Naive thymus-derived CD4-positive, alpha-beta T cell (primary cell): Measurements from ENCODE around the gene MPZL3. TPM values are rescaled to one million over a fixed set of nuclear protein-coding genes. Genes with fewer than 3 reads are reported as not detected.
A peak's percentile ranks its signal among the peaks of the same experiment; 100 is the strongest.

ENCODE experiments used
- ATAC-seq: fragments of 150-1000 bp; cut with Tn5 transposase; 2 replicates; pipeline ENCODE4 v1.10.0; 2021; ENCODE audit warnings: mild to moderate bottlenecking, moderate library complexity
- CTCF ChIA-PET: fragments of 350-600 bp; sonication (Branson Sonifier 250); formaldehyde crosslinking; loops from one replicate; lab custom pipeline; 2021; ENCODE audit warnings: antibody characterized with exemption; lab: Charles Lee
- POLR2A ChIA-PET: fragments of 350-600 bp; sonication (Branson Sonifier 250); formaldehyde crosslinking; loops from one replicate; lab custom pipeline; 2021; ENCODE audit warnings: antibody characterized with exemption, inconsistent platforms; lab: Charles Lee
- DNase-seq, 9 donors: peaks; one replicate each; pipeline versions ENCODE4 v3.0.0 to v3.0.0-alpha.2; 2020 to 2022; ENCODE audit warnings: mixed read lengths in 1 of 9
- H3K27ac ChIP-seq: one replicate; pipeline ENCODE4 v1.7.0; 2013; ENCODE audit warnings: mild to moderate bottlenecking, low read depth, low read length, moderate library complexity
- H3K27me3 ChIP-seq, 2 donors: one replicate each; pipeline ENCODE4 v1.7.0; 2013; ENCODE audit warnings: low read length in 2 of 2, mild to moderate bottlenecking in 2 of 2, moderate library complexity in 2 of 2; ENCODE audit not compliant: control insufficient read depth in 2 of 2, insufficient read depth in 2 of 2
- H3K36me3 ChIP-seq, 3 experiments: 1 replicate in 2 of 3; 2 replicates in 1 of 3; pipeline ENCODE4 v1.7.0; 2013; ENCODE audit warnings: low read length in 3 of 3, mild to moderate bottlenecking in 3 of 3, moderate library complexity in 1 of 3; ENCODE audit not compliant: insufficient read depth in 3 of 3, control insufficient read depth in 2 of 3
- H3K4me1 ChIP-seq, 2 donors: one replicate each; pipeline ENCODE4 v1.7.0; 2013; ENCODE audit warnings: low read length in 2 of 2, mild to moderate bottlenecking in 2 of 2, moderate library complexity in 1 of 2; ENCODE audit not compliant: control insufficient read depth in 2 of 2, insufficient read depth in 2 of 2
- H3K4me3 ChIP-seq: 2 replicates; pipeline ENCODE4 v1.7.0; 2013; ENCODE audit warnings: mild to moderate bottlenecking, low read length
- H3K9me3 ChIP-seq, 3 experiments: 1 replicate in 2 of 3; 2 replicates in 1 of 3; pipeline ENCODE4 v1.7.0; 2013; ENCODE audit warnings: low read length in 3 of 3; ENCODE audit not compliant: control insufficient read depth in 2 of 3
- H3K27ac Mint-ChIP-seq, 9 donors: one replicate each; pipeline ENCODE4 v1.8.0; 2020 to 2022; ENCODE audit warnings: mixed read lengths in 9 of 9, mild to moderate bottlenecking in 8 of 9, moderate library complexity in 5 of 9, inconsistent platforms in 2 of 9
- H3K27me3 Mint-ChIP-seq, 5 donors: one replicate each; pipeline ENCODE4 v1.8.0; 2021 to 2022; ENCODE audit warnings: mixed read lengths in 5 of 5, mild to moderate bottlenecking in 1 of 5
- H3K36me3 Mint-ChIP-seq, 5 donors: one replicate each; pipeline ENCODE4 v1.8.0; 2020 to 2022; ENCODE audit warnings: mixed read lengths in 5 of 5, mild to moderate bottlenecking in 3 of 5, inconsistent platforms in 1 of 5
- H3K4me1 Mint-ChIP-seq, 7 donors: one replicate each; pipeline ENCODE4 v1.8.0; 2020 to 2022; ENCODE audit warnings: mixed read lengths in 7 of 7, mild to moderate bottlenecking in 3 of 7, inconsistent platforms in 1 of 7
- H3K4me3 Mint-ChIP-seq, 10 donors: one replicate each; pipeline ENCODE4 v1.8.0; 2020 to 2022; ENCODE audit warnings: mild to moderate bottlenecking in 10 of 10, mixed read lengths in 10 of 10, moderate library complexity in 6 of 10, inconsistent platforms in 2 of 10
- H3K9me3 Mint-ChIP-seq, 11 donors: one replicate each; pipeline ENCODE4 v1.8.0; 2020 to 2022; ENCODE audit warnings: mixed read lengths in 11 of 11, mild to moderate bottlenecking in 4 of 11, inconsistent platforms in 1 of 11, moderate library complexity in 1 of 11
- intact Hi-C, 2 donors: fragments of 100-400 bp; cut with micrococcal nuclease; formaldehyde crosslinking; loops; one replicate each; pipeline ENCODE4 v1.15.1; 2023
- polyA plus RNA-seq, 2 donors: library from polyadenylated mRNA; unstranded; fragments of 300-500 nt; fragmentation: Illumina TruSeq; gene quantifications; one replicate each; pipeline ENCODE4 v1.2.3, GENCODE V29; 2021
- total RNA-seq, 6 experiments: library from RNA in 5 of 6; stranded (reverse) in 5 of 6; gene quantifications; 1 replicate in 5 of 6; 2 replicates in 1 of 6; pipeline ENCODE4 v1.2.3 and lab custom pipeline; 2021 to 2026

Gene MPZL3
- total and polyA plus RNA-seq, 7 experiments from 2014 or later, result 3.6 to 17.4 (median 14.2) TPM

GRCh38 chr11:118213781-118214180 is 38.4 kb downstream of the MPZL3 start:
- H3K36me3 ChIP-seq, result peaks cover 6 to 35% (median 15%) of the 10 kb centered on the region in 3 experiments
- no peak overlapping the region for H3K4me3 ChIP-seq
- no peaks in the 10 kb centered on the region for H3K27me3 Mint-ChIP-seq
- intact Hi-C loops, result no loop called here
- peak overlapping the region; percentile 16 for H3K27ac ChIP-seq
- H3K36me3 Mint-ChIP-seq, result peaks cover 13 to 49% (median 40%) of the 10 kb centered on the region in 5 donors
- ChIA-PET CTCF (interaction anchor here (0.9 to 4.7 kb wide), 8 partner anchors 8 to 82 kb away, joined by 3 to 25 read pairs (median 6); partner anchors contain the start of gene JAML), POLR2A (interaction anchor here (0.7 to 7.5 kb wide), 7 partner anchors 8 to 131 kb away, joined by 3 to 64 read pairs (median 5); partner anchors contain the start of genes CD3G, JAML and MPZL3)
- H3K4me1 Mint-ChIP-seq, result peaks cover 64 to 87% (median 74%) of the 10 kb centered on the region in 7 donors
- ATAC-seq (no peak), DNase-seq (no peak)
- H3K4me3 Mint-ChIP-seq, result peak overlapping the region in 7 of 10 donors; percentile 37 to 83 (median 67)
- H3K9me3 Mint-ChIP-seq, result no peaks in the 10 kb centered on the region
- H3K27me3 ChIP-seq, result no peaks in the 10 kb centered on the region
- no peaks in the 10 kb centered on the region for H3K9me3 ChIP-seq
- peak overlapping the region in 7 of 9 donors; percentile 60 to 96 (median 83) for H3K27ac Mint-ChIP-seq
- H3K4me1 ChIP-seq, result peaks cover 42 to 62% of the 10 kb centered on the region in 2 donors

- peaks cover 13 to 50% (median 40%) of the 10 kb centered on the region in 5 donors for H3K36me3 Mint-ChIP-seq
- ChIA-PET CTCF (interaction anchor here (0.9 to 4.7 kb wide), 5 partner anchors 12 to 82 kb away, joined by 3 to 25 read pairs (median 13); partner anchors contain the start of gene JAML), POLR2A (interaction anchor here (0.7 to 7.5 kb wide), 4 partner anchors 9 to 132 kb away, joined by 3 to 64 read pairs (median 4); partner anchors contain the start of genes CD3G and JAML)
- Histone ChIP-seq H3K27ac (peak overlapping the region; percentile 16), H3K36me3 (peaks cover 6 to 36% (median 15%) of the 10 kb centered on the region in 3 experiments), H3K4me1 (peaks cover 37 to 60% of the 10 kb centered on the region in 2 donors), H3K27me3 (no peaks in the 10 kb centered on the region), H3K9me3 (no peaks in the 10 kb centered on the region), H3K4me3 (no peak overlapping the region)
- peak overlapping the region in 7 of 10 donors; percentile 12 to 80 (median 61) for H3K4me3 Mint-ChIP-seq
- intact Hi-C loops, result no loop called here
- H3K9me3 Mint-ChIP-seq, result no peaks in the 10 kb centered on the region
- no peak for ATAC-seq
- H3K27ac Mint-ChIP-seq, result peak overlapping the region in 7 of 9 donors; percentile 60 to 96 (median 83)
- peaks cover 58 to 85% (median 69%) of the 10 kb centered on the region in 7 donors for H3K4me1 Mint-ChIP-seq
- H3K27me3 Mint-ChIP-seq, result no peaks in the 10 kb centered on the region
- no peak for DNase-seq
Observed at GRCh38 chr11:118213201-118213600, 39.0 kb downstream of the MPZL3 start.

- Histone ChIP-seq H3K9me3 (no peaks in the 10 kb centered on the region), H3K36me3 (peaks cover 6 to 36% (median 15%) of the 10 kb centered on the region in 3 experiments), H3K27me3 (no peaks in the 10 kb centered on the region), H3K27ac (no peak overlapping the region), H3K4me3 (no peak overlapping the region), H3K4me1 (peaks cover 32 to 55% of the 10 kb centered on the region in 2 donors)
- POLR2A ChIA-PET, result interaction anchor here (7.5 kb wide), 1 partner anchor 13 kb away, joined by 64 read pairs; the partner anchor contains the start of gene JAML
- Mint-ChIP-seq H3K27me3 (no peaks in the 10 kb centered on the region), H3K27ac (peak overlapping the region in 7 of 9 donors; percentile 60 to 96 (median 83)), H3K4me1 (peaks cover 54 to 85% (median 66%) of the 10 kb centered on the region in 7 donors), H3K36me3 (peaks cover 13 to 54% (median 42%) of the 10 kb centered on the region in 5 donors), H3K9me3 (no peaks in the 10 kb centered on the region), H3K4me3 (peak overlapping the region in 3 of 10 donors; percentile 42 to 80 (median 61))
- intact Hi-C loops, result no loop called here
- CTCF ChIA-PET, result interaction anchor here (0.9 to 4.7 kb wide), 3 partner anchors 13 to 71 kb away, joined by 3 to 25 read pairs (median 22); partner anchors contain the start of gene JAML
- ATAC-seq (no peak), DNase-seq (no peak)
Observed at GRCh38 chr11:118212781-118213191, 39.4 kb downstream of the MPZL3 start.

DNA sequence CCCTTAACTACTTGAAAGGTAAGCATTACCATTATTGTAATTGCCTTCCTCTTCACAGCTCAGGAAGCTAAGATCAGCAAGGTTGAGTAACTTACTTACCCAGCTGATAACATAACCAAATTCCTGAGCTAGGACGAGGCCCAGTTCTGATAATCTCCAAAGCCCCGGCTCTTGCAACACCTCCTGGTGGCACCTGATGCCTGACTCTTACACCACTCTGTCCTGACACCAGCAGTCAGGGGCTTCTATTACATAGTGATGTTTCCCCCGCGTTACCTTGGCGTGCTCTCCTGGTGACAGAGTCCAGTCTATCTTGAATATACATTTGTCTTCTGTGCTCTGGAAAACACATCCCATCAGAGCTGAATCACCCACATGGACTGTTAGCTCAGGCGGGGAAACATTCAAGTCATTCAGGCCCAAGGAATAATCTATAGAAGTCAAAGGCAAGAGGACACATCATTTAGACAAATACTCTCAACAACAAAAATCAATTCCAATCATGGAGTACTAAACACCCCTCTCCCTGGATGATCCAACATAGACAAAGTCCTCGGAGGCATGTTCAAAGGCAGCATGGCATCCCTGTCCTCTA is 39.9 kb downstream of the MPZL3 start:
- H3K27ac ChIP-seq, result no peak overlapping the region
- ChIA-PET POLR2A (interaction anchor here (1.3 to 7.5 kb wide), 3 partner anchors 10 to 52 kb away, joined by 3 to 64 read pairs (median 4); partner anchors contain the start of genes JAML and MPZL2), CTCF (interaction anchor here (1.3 to 4.7 kb wide), 3 partner anchors 13 to 83 kb away, joined by 5 to 25 read pairs (median 22); partner anchors contain the start of gene JAML)
- intact Hi-C loops, result no loop called here
- DNase-seq (no peak), ATAC-seq (no peak)
- H3K9me3 Mint-ChIP-seq, result no peaks in the 10 kb centered on the region
- peaks cover 6 to 39% (median 15%) of the 10 kb centered on the region in 3 experiments for H3K36me3 ChIP-seq
- peaks cover 13 to 56% (median 45%) of the 10 kb centered on the region in 5 donors for H3K36me3 Mint-ChIP-seq
- H3K27ac Mint-ChIP-seq, result peak overlapping the region in 7 of 9 donors; percentile 11 to 92 (median 54)
- H3K4me1 ChIP-seq, result peaks cover 29 to 51% of the 10 kb centered on the region in 2 donors
- peak overlapping the region in 1 of 10 donors; percentile 42 for H3K4me3 Mint-ChIP-seq
- H3K4me3 ChIP-seq, result no peak overlapping the region
- H3K27me3 Mint-ChIP-seq, result no peaks in the 10 kb centered on the region
- no peaks in the 10 kb centered on the region for H3K9me3 ChIP-seq
- no peaks in the 10 kb centered on the region for H3K27me3 ChIP-seq
- peaks cover 49 to 81% (median 64%) of the 10 kb centered on the region in 7 donors for H3K4me1 Mint-ChIP-seq

DNA sequence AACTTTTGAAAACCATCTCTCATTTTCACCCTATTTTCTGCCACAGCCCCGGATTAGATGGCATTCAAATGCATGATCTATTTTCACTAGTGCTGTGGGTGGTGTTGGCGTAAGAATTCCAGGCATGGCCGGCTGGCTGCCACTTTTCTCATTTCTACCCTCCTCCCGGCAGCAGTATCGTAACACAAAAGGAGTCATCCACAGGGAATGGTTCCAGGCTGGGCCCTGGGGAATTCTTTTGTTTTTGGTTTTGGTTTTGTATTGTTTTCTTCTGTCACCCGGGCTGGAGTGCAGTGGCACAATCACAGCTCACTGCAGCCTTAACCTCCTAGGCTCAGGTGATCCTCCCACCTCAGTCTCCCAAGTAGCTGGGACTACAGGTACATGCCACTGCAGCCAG is 41.2 kb downstream of the MPZL3 start:
- peaks cover 17 to 62% (median 53%) of the 10 kb centered on the region in 5 donors for H3K36me3 Mint-ChIP-seq
- intact Hi-C loops, result no loop called here
- no peaks in the 10 kb centered on the region for H3K27me3 Mint-ChIP-seq
- Histone ChIP-seq H3K9me3 (no peaks in the 10 kb centered on the region), H3K27ac (no peak overlapping the region), H3K27me3 (no peaks in the 10 kb centered on the region), H3K4me1 (peaks cover 29 to 51% of the 10 kb centered on the region in 2 donors), H3K4me3 (no peak overlapping the region), H3K36me3 (peaks cover 6 to 39% (median 15%) of the 10 kb centered on the region in 3 experiments)
- H3K4me1 Mint-ChIP-seq, result peaks cover 49 to 83% (median 57%) of the 10 kb centered on the region in 7 donors
- H3K27ac Mint-ChIP-seq, result peak overlapping the region in 1 of 9 donors; percentile 14
- POLR2A ChIA-PET, result interaction anchor here (0.8 to 7.5 kb wide), 4 partner anchors 11 to 94 kb away, joined by 3 to 64 read pairs (median 4); partner anchors contain the start of genes JAML and MPZL2
- H3K9me3 Mint-ChIP-seq, result peaks cover 0 to 2% (median 0%) of the 10 kb centered on the region in 11 donors
- H3K4me3 Mint-ChIP-seq, result no peak overlapping the region
- CTCF ChIA-PET, result interaction anchor here (1.3 to 4.7 kb wide), 2 partner anchors 12 to 85 kb away, joined by 5 to 22 read pairs; no protein-coding TSS in a partner anchor
- ATAC-seq, result no peak
- no peak for DNase-seq

DNA sequence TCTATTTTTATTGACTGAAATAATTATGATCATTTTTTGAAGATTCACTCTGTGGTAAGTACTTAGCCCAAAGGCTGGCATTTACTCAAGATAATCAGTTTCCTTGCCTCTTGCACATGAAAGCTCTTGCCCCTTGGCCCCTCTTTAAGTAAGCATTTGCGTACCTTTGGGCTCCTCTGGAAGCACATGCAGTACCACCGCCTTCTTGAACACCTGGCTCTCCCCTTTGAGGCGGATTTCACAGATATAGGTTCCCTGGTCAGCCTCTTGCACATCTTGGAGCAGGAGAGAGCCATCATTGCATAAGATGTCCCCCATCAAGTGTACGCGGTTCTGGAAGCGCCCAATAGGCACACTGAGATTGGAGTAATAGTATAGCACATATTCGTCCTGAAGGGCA is 41.8 kb downstream of the MPZL3 start:
- intact Hi-C loops, result no loop called here
- Histone ChIP-seq H3K4me1 (peaks cover 28 to 52% of the 10 kb centered on the region in 2 donors), H3K9me3 (no peaks in the 10 kb centered on the region), H3K27ac (no peak overlapping the region), H3K36me3 (peaks cover 6 to 39% (median 15%) of the 10 kb centered on the region in 3 experiments), H3K27me3 (no peaks in the 10 kb centered on the region), H3K4me3 (no peak overlapping the region)
- peaks cover 24 to 68% (median 59%) of the 10 kb centered on the region in 5 donors for H3K36me3 Mint-ChIP-seq
- ChIA-PET POLR2A (interaction anchor here (7.5 kb wide), 1 partner anchor 15 kb away, joined by 64 read pairs; the partner anchor contains the start of gene JAML), CTCF (interaction anchor here (2.9 to 4.7 kb wide), 2 partner anchors 12 kb away, joined by 16 to 22 read pairs; no protein-coding TSS in a partner anchor)
- H3K27me3 Mint-ChIP-seq, result no peaks in the 10 kb centered on the region
- ATAC-seq, result no peak
- H3K9me3 Mint-ChIP-seq, result peaks cover 0 to 5% (median 0%) of the 10 kb centered on the region in 11 donors
- no peak for DNase-seq
- H3K4me3 Mint-ChIP-seq, result no peak overlapping the region
- peaks cover 43 to 83% (median 51%) of the 10 kb centered on the region in 7 donors for H3K4me1 Mint-ChIP-seq
- peak overlapping the region in 4 of 9 donors; percentile 14 to 74 (median 29) for H3K27ac Mint-ChIP-seq
